ENCODE data around the gene MRE11. TPM values are rescaled to one million over a fixed set of nuclear protein-coding genes. Genes with fewer than 3 reads are reported as not detected.

MRE11 gene
- total RNA-seq, 4 donors from 2014 or later: 5.6 to 17.0 (median 9.9) TPM

DNA sequence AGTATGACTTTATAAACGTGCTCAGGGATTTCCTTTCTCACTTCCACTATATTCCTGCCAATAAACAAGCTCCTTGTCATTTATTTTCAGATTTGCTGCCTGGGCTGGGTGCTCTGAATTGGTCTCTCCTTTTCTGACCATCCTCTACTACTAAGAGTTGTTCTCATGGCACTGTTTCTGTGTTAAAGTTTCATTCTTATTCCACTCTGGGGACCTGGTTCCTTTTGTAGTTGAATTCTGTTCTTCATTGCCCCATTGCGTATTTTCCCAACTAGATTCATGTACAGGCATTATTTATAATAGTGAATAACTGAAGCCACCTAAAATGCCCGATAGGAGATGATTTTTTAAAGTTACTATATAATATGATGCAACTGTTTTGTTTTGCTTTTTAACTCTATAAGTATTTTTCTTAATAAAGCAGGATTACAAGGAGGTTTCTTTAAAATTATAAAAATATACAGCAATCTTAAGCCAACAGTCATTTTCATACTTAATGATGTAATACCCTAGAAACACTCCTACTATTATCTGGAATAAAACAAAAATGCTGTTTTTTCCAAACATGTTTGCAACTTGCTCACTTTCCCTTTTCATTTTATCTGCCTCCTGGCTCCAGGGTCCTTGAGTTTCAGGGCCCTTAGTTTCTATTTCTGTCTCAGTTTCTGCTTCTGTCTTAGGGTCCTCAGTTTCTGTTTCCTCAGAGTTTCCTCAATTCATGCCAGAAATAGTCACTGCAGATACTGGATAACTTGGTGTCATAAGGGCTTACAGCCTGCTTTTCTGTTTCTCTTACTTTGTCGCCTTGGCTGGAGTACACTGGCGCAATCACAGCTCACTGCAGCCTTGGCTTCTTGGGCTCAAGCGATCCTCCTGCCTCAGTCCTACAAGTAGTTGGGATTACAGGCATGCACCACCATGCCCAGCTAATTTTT, 40.3 kb upstream of the MRE11 start:
- H3K27ac ChIP-seq: no peak overlapping the region
- intact Hi-C loops (cut with DNase I; ENCODE audit: low total_unique reads) (no loop called here), in situ Hi-C loops (cut with MboI; ENCODE audit: low pct_ligation_motif_present in 1 of 4, low pct_unique_long_range_greater_than_20kb in 1 of 4, low sequenced_read_pairs in 3 of 4) (no loop called here)
- H3K9me3 ChIP-seq: no peaks in the 10 kb centered on the region
- TF ChIP-seq, protein P1, sequence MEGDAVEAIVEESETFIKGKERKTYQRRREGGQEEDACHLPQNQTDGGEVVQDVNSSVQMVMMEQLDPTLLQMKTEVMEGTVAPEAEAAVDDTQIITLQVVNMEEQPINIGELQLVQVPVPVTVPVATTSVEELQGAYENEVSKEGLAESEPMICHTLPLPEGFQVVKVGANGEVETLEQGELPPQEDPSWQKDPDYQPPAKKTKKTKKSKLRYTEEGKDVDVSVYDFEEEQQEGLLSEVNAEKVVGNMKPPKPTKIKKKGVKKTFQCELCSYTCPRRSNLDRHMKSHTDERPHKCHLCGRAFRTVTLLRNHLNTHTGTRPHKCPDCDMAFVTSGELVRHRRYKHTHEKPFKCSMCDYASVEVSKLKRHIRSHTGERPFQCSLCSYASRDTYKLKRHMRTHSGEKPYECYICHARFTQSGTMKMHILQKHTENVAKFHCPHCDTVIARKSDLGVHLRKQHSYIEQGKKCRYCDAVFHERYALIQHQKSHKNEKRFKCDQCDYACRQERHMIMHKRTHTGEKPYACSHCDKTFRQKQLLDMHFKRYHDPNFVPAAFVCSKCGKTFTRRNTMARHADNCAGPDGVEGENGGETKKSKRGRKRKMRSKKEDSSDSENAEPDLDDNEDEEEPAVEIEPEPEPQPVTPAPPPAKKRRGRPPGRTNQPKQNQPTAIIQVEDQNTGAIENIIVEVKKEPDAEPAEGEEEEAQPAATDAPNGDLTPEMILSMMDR (IDR thresholded peaks at IDR 0.05): no peak
- no peak for TF ChIP-seq POLR2AphosphoS5 (IDR thresholded peaks at IDR 0.05)
- no peak for TF ChIP-seq POLR2A (IDR thresholded peaks at IDR 0.05)
- TF ChIP-seq EP300 (IDR thresholded peaks at IDR 0.05; ENCODE audit: low read depth): no peak
- H3K27me3 ChIP-seq: no peaks in the 10 kb centered on the region
- WGBS, 2 donors (ENCODE audit: low coverage in 1 of 2): 71 to 72% methylated on average over 6 of the region's 6 CpGs
- no peak overlapping the region for H3K4me3 ChIP-seq
- H3K36me3 ChIP-seq: no peaks in the 10 kb centered on the region
- peaks cover 0 to 44% (median 16%) of the 10 kb centered on the region in 4 donors for H3K4me1 ChIP-seq
- no peak for DNase-seq

DNA sequence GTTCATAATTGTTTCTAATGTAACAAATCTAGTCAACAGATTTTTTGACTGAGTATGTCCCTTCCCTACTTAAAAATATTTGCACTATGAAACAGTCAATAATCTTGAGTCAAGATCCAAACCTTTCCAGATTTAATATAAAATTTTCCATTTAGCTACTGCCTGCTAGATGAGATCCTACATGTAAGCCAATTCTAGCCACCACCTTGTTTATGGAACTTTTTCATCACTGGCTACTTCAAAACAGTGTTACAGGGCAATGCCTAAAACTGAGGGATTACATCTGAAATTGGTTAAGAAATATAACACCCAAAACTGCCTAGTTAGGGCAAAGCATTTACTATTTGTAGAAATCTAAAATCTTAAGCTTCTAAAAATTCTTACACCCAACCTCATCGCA, 39.6 kb upstream of the MRE11 start:
- in situ Hi-C loops (cut with MboI; ENCODE audit: low pct_ligation_motif_present in 1 of 4, low pct_unique_long_range_greater_than_20kb in 1 of 4, low sequenced_read_pairs in 3 of 4): no loop called here
- no peak for TF ChIP-seq POLR2AphosphoS5 (IDR thresholded peaks at IDR 0.05)
- no peak for TF ChIP-seq POLR2A (IDR thresholded peaks at IDR 0.05)
- TF ChIP-seq, protein P1 (IDR thresholded peaks at IDR 0.05): no peak
- no peak for TF ChIP-seq EP300 (IDR thresholded peaks at IDR 0.05; ENCODE audit: low read depth)
- Histone ChIP-seq H3K27ac (no peak overlapping the region), H3K9me3 (no peaks in the 10 kb centered on the region), H3K36me3 (no peaks in the 10 kb centered on the region), H3K4me3 (no peak overlapping the region), H3K27me3 (no peaks in the 10 kb centered on the region), H3K4me1 (peaks cover 0 to 37% (median 16%) of the 10 kb centered on the region in 4 donors)
- 73 to 97% methylated on average over 1 of the region's 1 CpG for WGBS, 2 donors (ENCODE audit: low coverage in 1 of 2)
- intact Hi-C loops (cut with DNase I; ENCODE audit: low total_unique reads): no loop called here
- DNase-seq: no peak

DNA sequence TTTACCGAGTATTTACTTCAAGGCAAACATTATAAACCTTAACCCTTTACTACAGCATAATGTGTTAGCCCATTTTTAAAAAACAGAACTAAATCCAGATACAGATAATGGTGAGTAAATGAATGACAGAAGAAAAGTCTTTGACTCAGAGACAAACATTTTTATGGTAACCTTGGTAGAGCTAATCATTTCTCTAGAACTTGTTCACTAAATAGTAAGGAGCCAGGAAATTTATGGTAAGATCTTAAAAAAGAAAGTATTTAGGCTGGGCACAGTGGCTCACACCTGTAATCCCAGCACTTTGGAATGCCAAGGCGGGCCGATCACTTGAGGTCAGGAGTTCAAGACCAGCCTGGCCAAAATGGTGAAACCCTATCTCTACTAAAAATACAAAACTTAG, 38.6 kb upstream of the MRE11 start:
- Histone ChIP-seq H3K4me1 (peaks cover 0 to 27% (median 10%) of the 10 kb centered on the region in 4 donors), H3K27me3 (no peaks in the 10 kb centered on the region), H3K4me3 (no peak overlapping the region), H3K36me3 (no peaks in the 10 kb centered on the region), H3K9me3 (no peaks in the 10 kb centered on the region), H3K27ac (no peak overlapping the region)
- TF ChIP-seq EP300 (IDR thresholded peaks at IDR 0.05; ENCODE audit: low read depth) (no peak), POLR2AphosphoS5 (IDR thresholded peaks at IDR 0.05) (no peak), POLR2A (IDR thresholded peaks at IDR 0.05) (no peak)
- TF ChIP-seq, protein P1 (IDR thresholded peaks at IDR 0.05): no peak
- WGBS, 2 donors (ENCODE audit: low coverage in 1 of 2): 44 to 74% methylated on average over 1 to 3 of the region's 3 CpGs
- in situ Hi-C loops (cut with MboI; ENCODE audit: low pct_ligation_motif_present in 1 of 4, low pct_unique_long_range_greater_than_20kb in 1 of 4, low sequenced_read_pairs in 3 of 4): no loop called here
- intact Hi-C loops (cut with DNase I; ENCODE audit: low total_unique reads): no loop called here
- no peak for DNase-seq

- Histone ChIP-seq H3K4me1 (peaks cover 0 to 16% (median 9%) of the 10 kb centered on the region in 4 donors), H3K4me3 (no peak overlapping the region), H3K27ac (no peak overlapping the region), H3K9me3 (no peaks in the 10 kb centered on the region), H3K36me3 (no peaks in the 10 kb centered on the region), H3K27me3 (no peaks in the 10 kb centered on the region)
- intact Hi-C loops (cut with DNase I; ENCODE audit: low total_unique reads) (no loop called here), in situ Hi-C loops (cut with MboI; ENCODE audit: low pct_ligation_motif_present in 1 of 4, low pct_unique_long_range_greater_than_20kb in 1 of 4, low sequenced_read_pairs in 3 of 4) (loop anchor here in 2 of 4 donors (10.0 kb wide), 2 partner anchors 66 to 76 kb away; no protein-coding TSS in a partner anchor)
- no peak for DNase-seq
- no peak for TF ChIP-seq POLR2A (IDR thresholded peaks at IDR 0.05)
- TF ChIP-seq EP300 (IDR thresholded peaks at IDR 0.05; ENCODE audit: low read depth): no peak
- TF ChIP-seq, protein P1 (IDR thresholded peaks at IDR 0.05): no peak
- TF ChIP-seq POLR2AphosphoS5 (IDR thresholded peaks at IDR 0.05): no peak
Measured at GRCh38 chr11:94528551-94528950, 34.9 kb upstream of the MRE11 start.
